Measurements from ENCODE around the gene VCAN. TPM values are rescaled to one million over a fixed set of nuclear protein-coding genes. Genes with fewer than 3 reads are reported as not detected.

VCAN gene
- polyA plus RNA-seq, 2 donors: 0.35 to 0.89 TPM

DNA sequence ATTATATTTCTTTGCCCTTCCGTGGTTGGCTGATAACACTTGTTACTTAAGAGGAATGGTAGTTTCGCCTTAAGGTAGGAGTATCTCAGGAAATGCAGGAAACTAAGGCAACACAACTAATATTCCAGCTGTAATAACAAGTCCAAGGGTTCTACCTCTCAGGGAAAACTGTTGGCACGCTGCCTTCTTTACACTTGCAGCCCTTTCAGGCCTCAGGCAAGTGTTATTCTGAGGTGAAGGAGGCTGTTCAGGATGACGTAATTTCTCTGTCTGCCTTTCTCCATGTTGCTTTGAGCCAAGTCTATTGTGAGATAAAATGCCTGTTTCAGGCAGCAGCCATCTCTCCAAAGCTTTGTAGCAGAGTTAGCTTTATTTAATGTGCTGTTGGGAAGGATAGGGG is 38.0 kb downstream of the VCAN start:
- H3K27ac ChIP-seq (ENCODE audit: low read depth in 2 of 2, low read length in 1 of 2): no peak overlapping the region
- WGBS, 2 donors: 54 to 61% methylated on average over 4 of the region's 4 CpGs
- no peaks in the 10 kb centered on the region for H3K9me3 ChIP-seq (ENCODE audit: control insufficient read depth in 2 of 2, insufficient read depth in 1 of 2, low read depth in 1 of 2, low read length in 1 of 2)
- no peaks in the 10 kb centered on the region for H3K4me1 ChIP-seq (ENCODE audit: control insufficient read depth in 2 of 2, insufficient read depth in 2 of 2, low read length in 1 of 2)
- no peak overlapping the region for H3K4me3 ChIP-seq (ENCODE audit: low read depth in 1 of 2, low read length in 2 of 2)
- H3K27me3 ChIP-seq (ENCODE audit: control insufficient read depth in 1 of 2, insufficient read depth in 2 of 2, low read length in 2 of 2): no peaks in the 10 kb centered on the region
- H3K36me3 ChIP-seq (ENCODE audit: control insufficient read depth in 2 of 2, insufficient read depth in 2 of 2, low read length in 1 of 2): no peaks in the 10 kb centered on the region

- Histone ChIP-seq H3K36me3 (ENCODE audit: control insufficient read depth in 2 of 2, insufficient read depth in 2 of 2, low read length in 1 of 2) (no peaks in the 10 kb centered on the region), H3K4me3 (ENCODE audit: low read depth in 1 of 2, low read length in 2 of 2) (no peak overlapping the region), H3K4me1 (ENCODE audit: control insufficient read depth in 2 of 2, insufficient read depth in 2 of 2, low read length in 1 of 2) (no peaks in the 10 kb centered on the region), H3K27me3 (ENCODE audit: control insufficient read depth in 1 of 2, insufficient read depth in 2 of 2, low read length in 2 of 2) (no peaks in the 10 kb centered on the region), H3K9me3 (ENCODE audit: control insufficient read depth in 2 of 2, insufficient read depth in 1 of 2, low read depth in 1 of 2, low read length in 1 of 2) (no peaks in the 10 kb centered on the region), H3K27ac (ENCODE audit: low read depth in 2 of 2, low read length in 1 of 2) (no peak overlapping the region)
- 60 to 69% methylated on average over 1 of the region's 1 CpG for WGBS, 2 donors
Measured at GRCh38 chr5:83510260-83510659, 38.7 kb downstream of the VCAN start.

DNA sequence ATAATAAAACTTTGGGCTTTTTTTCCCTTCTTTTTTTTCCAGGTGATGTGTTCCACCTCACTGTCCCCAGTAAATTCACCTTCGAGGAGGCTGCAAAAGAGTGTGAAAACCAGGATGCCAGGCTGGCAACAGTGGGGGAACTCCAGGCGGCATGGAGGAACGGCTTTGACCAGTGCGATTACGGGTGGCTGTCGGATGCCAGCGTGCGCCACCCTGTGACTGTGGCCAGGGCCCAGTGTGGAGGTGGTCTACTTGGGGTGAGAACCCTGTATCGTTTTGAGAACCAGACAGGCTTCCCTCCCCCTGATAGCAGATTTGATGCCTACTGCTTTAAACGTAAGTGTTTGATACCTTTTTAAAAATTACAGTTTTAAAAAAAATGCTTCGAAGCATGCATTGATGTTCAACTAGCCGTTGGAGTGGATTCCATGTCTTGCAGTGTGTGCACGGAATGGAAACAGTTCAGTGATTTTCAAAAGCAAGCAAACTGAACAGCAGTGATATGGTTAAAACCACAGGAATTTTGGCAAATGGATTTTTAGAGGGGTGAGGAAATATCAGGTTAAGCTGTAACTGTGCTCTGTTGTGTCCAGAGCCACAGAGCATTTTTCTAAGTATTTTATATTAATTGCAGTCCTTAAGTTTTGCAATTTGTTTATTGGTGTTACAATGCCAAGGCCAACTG is 40.7 kb downstream of the VCAN start:
- WGBS, 2 donors: 86 to 88% methylated on average over 13 of the region's 13 CpGs
- H3K27me3 ChIP-seq (ENCODE audit: control insufficient read depth in 1 of 2, insufficient read depth in 2 of 2, low read length in 2 of 2): no peaks in the 10 kb centered on the region
- H3K4me3 ChIP-seq (ENCODE audit: low read depth in 1 of 2, low read length in 2 of 2): no peak overlapping the region
- H3K36me3 ChIP-seq (ENCODE audit: control insufficient read depth in 2 of 2, insufficient read depth in 2 of 2, low read length in 1 of 2): no peaks in the 10 kb centered on the region
- no peaks in the 10 kb centered on the region for H3K4me1 ChIP-seq (ENCODE audit: control insufficient read depth in 2 of 2, insufficient read depth in 2 of 2, low read length in 1 of 2)
- H3K27ac ChIP-seq (ENCODE audit: low read depth in 2 of 2, low read length in 1 of 2): no peak overlapping the region
- no peaks in the 10 kb centered on the region for H3K9me3 ChIP-seq (ENCODE audit: control insufficient read depth in 2 of 2, insufficient read depth in 1 of 2, low read depth in 1 of 2, low read length in 1 of 2)

- 60 to 62% methylated on average over 1 of the region's 1 CpG for WGBS, 2 donors
- Histone ChIP-seq H3K27ac (ENCODE audit: low read depth in 2 of 2, low read length in 1 of 2) (no peak overlapping the region), H3K36me3 (ENCODE audit: control insufficient read depth in 2 of 2, insufficient read depth in 2 of 2, low read length in 1 of 2) (no peaks in the 10 kb centered on the region), H3K9me3 (ENCODE audit: control insufficient read depth in 2 of 2, insufficient read depth in 1 of 2, low read depth in 1 of 2, low read length in 1 of 2) (no peaks in the 10 kb centered on the region), H3K4me3 (ENCODE audit: low read depth in 1 of 2, low read length in 2 of 2) (no peak overlapping the region), H3K4me1 (ENCODE audit: control insufficient read depth in 2 of 2, insufficient read depth in 2 of 2, low read length in 1 of 2) (no peaks in the 10 kb centered on the region), H3K27me3 (ENCODE audit: control insufficient read depth in 1 of 2, insufficient read depth in 2 of 2, low read length in 2 of 2) (no peaks in the 10 kb centered on the region)
Measured at GRCh38 chr5:83513081-83513480, 41.5 kb downstream of the VCAN start.

DNA sequence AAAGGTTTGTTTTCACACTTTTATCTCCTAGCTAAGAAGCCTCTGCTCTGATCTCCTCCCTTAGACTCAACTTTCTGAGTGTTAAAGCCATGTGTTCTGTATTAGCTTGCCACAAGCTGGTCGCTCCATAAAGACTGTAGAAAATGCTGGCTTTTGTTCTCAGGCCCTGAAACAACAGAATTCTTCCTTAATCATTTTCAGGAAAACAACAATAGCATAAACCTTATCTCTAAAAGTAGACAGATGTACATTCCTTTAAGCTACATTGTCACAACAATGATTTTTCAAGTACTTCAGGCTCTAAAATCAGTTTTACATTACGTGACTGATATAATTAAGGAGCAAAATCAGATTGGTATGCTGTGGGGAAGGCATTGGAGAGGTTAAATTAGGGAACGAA is 41.9 kb downstream of the VCAN start:
- no peaks in the 10 kb centered on the region for H3K36me3 ChIP-seq (ENCODE audit: control insufficient read depth in 2 of 2, insufficient read depth in 2 of 2, low read length in 1 of 2)
- no peak overlapping the region for H3K4me3 ChIP-seq (ENCODE audit: low read depth in 1 of 2, low read length in 2 of 2)
- H3K27me3 ChIP-seq (ENCODE audit: control insufficient read depth in 1 of 2, insufficient read depth in 2 of 2, low read length in 2 of 2): no peaks in the 10 kb centered on the region
- WGBS, 2 donors: 71 to 73% methylated on average over 3 of the region's 3 CpGs
- no peaks in the 10 kb centered on the region for H3K4me1 ChIP-seq (ENCODE audit: control insufficient read depth in 2 of 2, insufficient read depth in 2 of 2, low read length in 1 of 2)
- no peak overlapping the region for H3K27ac ChIP-seq (ENCODE audit: low read depth in 2 of 2, low read length in 1 of 2)
- no peaks in the 10 kb centered on the region for H3K9me3 ChIP-seq (ENCODE audit: control insufficient read depth in 2 of 2, insufficient read depth in 1 of 2, low read depth in 1 of 2, low read length in 1 of 2)

GRCh38 chr5:83516377-83516776 is 44.8 kb downstream of the VCAN start:
- no peaks in the 10 kb centered on the region for H3K9me3 ChIP-seq (ENCODE audit: control insufficient read depth in 2 of 2, insufficient read depth in 1 of 2, low read depth in 1 of 2, low read length in 1 of 2)
- no peaks in the 10 kb centered on the region for H3K36me3 ChIP-seq (ENCODE audit: control insufficient read depth in 2 of 2, insufficient read depth in 2 of 2, low read length in 1 of 2)
- no peaks in the 10 kb centered on the region for H3K27me3 ChIP-seq (ENCODE audit: control insufficient read depth in 1 of 2, insufficient read depth in 2 of 2, low read length in 2 of 2)
- 52 to 61% methylated on average over 2 of the region's 2 CpGs for WGBS, 2 donors
- H3K27ac ChIP-seq (ENCODE audit: low read depth in 2 of 2, low read length in 1 of 2): no peak overlapping the region
- no peak overlapping the region for H3K4me3 ChIP-seq (ENCODE audit: low read depth in 1 of 2, low read length in 2 of 2)
- H3K4me1 ChIP-seq (ENCODE audit: control insufficient read depth in 2 of 2, insufficient read depth in 2 of 2, low read length in 1 of 2): no peaks in the 10 kb centered on the region

GRCh38 chr5:83517072-83517687 is 45.6 kb downstream of the VCAN start:
- Histone ChIP-seq H3K27me3 (ENCODE audit: control insufficient read depth in 1 of 2, insufficient read depth in 2 of 2, low read length in 2 of 2) (no peaks in the 10 kb centered on the region), H3K9me3 (ENCODE audit: control insufficient read depth in 2 of 2, insufficient read depth in 1 of 2, low read depth in 1 of 2, low read length in 1 of 2) (no peaks in the 10 kb centered on the region), H3K4me3 (ENCODE audit: low read depth in 1 of 2, low read length in 2 of 2) (no peak overlapping the region), H3K36me3 (ENCODE audit: control insufficient read depth in 2 of 2, insufficient read depth in 2 of 2, low read length in 1 of 2) (no peaks in the 10 kb centered on the region), H3K27ac (ENCODE audit: low read depth in 2 of 2, low read length in 1 of 2) (no peak overlapping the region), H3K4me1 (ENCODE audit: control insufficient read depth in 2 of 2, insufficient read depth in 2 of 2, low read length in 1 of 2) (no peaks in the 10 kb centered on the region)
- WGBS, 2 donors: 75 to 78% methylated on average over 1 of the region's 1 CpG

- Histone ChIP-seq H3K27me3 (ENCODE audit: control insufficient read depth in 1 of 2, insufficient read depth in 2 of 2, low read length in 2 of 2) (no peaks in the 10 kb centered on the region), H3K27ac (ENCODE audit: low read depth in 2 of 2, low read length in 1 of 2) (no peak overlapping the region), H3K4me3 (ENCODE audit: low read depth in 1 of 2, low read length in 2 of 2) (no peak overlapping the region), H3K36me3 (ENCODE audit: control insufficient read depth in 2 of 2, insufficient read depth in 2 of 2, low read length in 1 of 2) (no peaks in the 10 kb centered on the region), H3K4me1 (ENCODE audit: control insufficient read depth in 2 of 2, insufficient read depth in 2 of 2, low read length in 1 of 2) (no peaks in the 10 kb centered on the region), H3K9me3 (ENCODE audit: control insufficient read depth in 2 of 2, insufficient read depth in 1 of 2, low read depth in 1 of 2, low read length in 1 of 2) (no peaks in the 10 kb centered on the region)
- 71 to 75% methylated on average over 1 of the region's 1 CpG for WGBS, 2 donors
Measured at GRCh38 chr5:83517688-83518085, 46.1 kb downstream of the VCAN start.

DNA sequence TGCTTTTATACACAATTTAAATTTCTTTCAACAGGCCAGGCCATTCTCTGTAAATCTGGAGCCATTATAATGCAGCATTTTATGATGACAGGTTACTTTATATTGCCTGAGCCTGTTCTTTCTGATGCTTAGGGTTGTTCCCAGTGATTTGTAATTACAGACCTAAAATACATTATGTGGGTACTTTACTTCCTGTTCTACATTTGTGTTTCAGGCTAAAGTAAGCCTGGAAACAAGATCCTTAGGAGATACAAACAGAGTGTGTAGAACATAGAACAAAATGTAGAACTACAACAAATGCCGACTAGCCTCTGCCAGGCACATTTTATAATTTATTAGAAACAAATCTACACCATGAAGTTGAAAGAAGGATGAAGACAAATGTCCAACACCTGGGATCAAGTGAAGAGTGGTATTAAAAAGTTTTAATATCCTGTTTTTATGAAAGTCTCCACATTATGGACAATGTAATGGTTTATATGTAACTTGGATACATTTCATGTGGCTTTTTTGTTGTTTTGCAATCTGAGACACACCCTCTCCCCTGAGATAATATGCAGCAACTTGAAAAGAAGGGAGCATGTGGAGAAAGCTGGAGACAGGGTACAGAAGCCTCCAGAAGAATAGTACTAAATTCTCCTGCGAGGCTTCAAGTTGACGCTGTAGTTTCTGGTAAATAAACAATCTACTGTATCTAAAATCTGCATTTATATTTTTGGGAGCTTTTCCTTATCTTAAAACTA is 46.9 kb downstream of the VCAN start:
- no peaks in the 10 kb centered on the region for H3K4me1 ChIP-seq (ENCODE audit: control insufficient read depth in 2 of 2, insufficient read depth in 2 of 2, low read length in 1 of 2)
- no peak overlapping the region for H3K27ac ChIP-seq (ENCODE audit: low read depth in 2 of 2, low read length in 1 of 2)
- 74 to 75% methylated on average over 3 of the region's 3 CpGs for WGBS, 2 donors
- no peaks in the 10 kb centered on the region for H3K36me3 ChIP-seq (ENCODE audit: control insufficient read depth in 2 of 2, insufficient read depth in 2 of 2, low read length in 1 of 2)
- H3K9me3 ChIP-seq (ENCODE audit: control insufficient read depth in 2 of 2, insufficient read depth in 1 of 2, low read depth in 1 of 2, low read length in 1 of 2): no peaks in the 10 kb centered on the region
- no peak overlapping the region for H3K4me3 ChIP-seq (ENCODE audit: low read depth in 1 of 2, low read length in 2 of 2)
- H3K27me3 ChIP-seq (ENCODE audit: control insufficient read depth in 1 of 2, insufficient read depth in 2 of 2, low read length in 2 of 2): no peaks in the 10 kb centered on the region
